ENCODE results near the gene SDR42E1. TPM values are rescaled to one million over a fixed set of nuclear protein-coding genes. Genes with fewer than 3 reads are reported as not detected.

Gene SDR42E1
- total RNA-seq, 1 donor from 2014 or later, result 0.37 TPM

DNA sequence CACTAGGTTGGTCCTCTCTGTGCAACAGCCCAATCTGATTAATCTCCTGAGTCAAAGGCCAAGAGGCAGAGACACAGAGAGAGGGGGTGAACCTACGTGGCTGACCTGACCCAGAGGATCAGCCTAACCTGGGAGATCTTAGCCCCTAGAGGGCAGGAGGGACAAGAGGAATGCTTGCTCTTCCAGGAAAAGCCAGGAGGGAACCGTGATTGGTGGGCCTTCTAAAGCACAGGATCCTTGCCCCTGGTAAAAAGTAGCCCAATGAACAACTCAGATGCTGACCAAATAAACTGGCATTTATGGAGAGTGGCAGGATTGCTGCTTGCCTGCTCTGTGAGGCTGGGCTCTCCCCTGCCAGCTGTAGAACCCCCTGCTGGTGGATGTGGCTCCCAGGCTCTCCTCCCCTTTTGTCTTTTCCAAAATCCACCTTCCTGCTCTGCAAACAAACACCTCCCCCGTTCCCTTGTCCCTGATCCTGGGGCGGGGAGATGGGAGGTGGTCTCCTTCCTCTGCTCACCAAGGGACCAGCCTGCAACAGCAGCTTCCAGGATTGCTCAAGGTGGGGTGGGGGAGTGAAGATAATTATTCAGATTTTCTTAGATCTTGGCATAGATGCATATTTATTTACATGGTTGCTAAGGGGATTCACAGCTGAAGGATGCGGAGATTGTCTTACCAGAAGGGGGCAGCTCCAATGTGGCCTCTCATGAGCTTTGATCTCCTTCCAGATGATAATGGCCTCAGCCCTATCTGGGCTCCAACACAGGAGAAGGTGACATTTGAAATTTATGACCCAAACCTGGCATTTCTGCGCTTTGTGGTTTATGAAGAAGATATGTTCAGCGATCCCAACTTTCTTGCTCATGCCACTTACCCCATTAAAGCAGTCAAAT lies 71.9 kb downstream of the SDR42E1 start:
- Histone ChIP-seq H3K9ac (no peak overlapping the region), H2AFZ (replicated peaks) (peak overlapping the region; percentile 40), H3K79me2 (ENCODE audit: low read depth) (no peaks in the 10 kb centered on the region), H3K4me3 (peak overlapping the region; percentile 17), H3K4me2 (peak overlapping the region; percentile 62), H3K4me1 (peaks cover 40% of the 10 kb centered on the region), H3K27me3 (no peaks in the 10 kb centered on the region), H3F3A (ENCODE audit: low read depth) (peaks cover 21% of the 10 kb centered on the region), H3K36me3 (no peaks in the 10 kb centered on the region), H4K20me1 (ENCODE audit: low read depth) (no peaks in the 10 kb centered on the region), H3K9me3 (ENCODE audit: low read depth) (no peaks in the 10 kb centered on the region), H3K27ac (no peak overlapping the region)
- peak; percentile 57 for DNase-seq (ENCODE audit: low spot score)
- TF ChIP-seq EZH2phosphoT487 (IDR thresholded peaks at IDR 0.05), result no peak
- TF ChIP-seq, protein P1, sequence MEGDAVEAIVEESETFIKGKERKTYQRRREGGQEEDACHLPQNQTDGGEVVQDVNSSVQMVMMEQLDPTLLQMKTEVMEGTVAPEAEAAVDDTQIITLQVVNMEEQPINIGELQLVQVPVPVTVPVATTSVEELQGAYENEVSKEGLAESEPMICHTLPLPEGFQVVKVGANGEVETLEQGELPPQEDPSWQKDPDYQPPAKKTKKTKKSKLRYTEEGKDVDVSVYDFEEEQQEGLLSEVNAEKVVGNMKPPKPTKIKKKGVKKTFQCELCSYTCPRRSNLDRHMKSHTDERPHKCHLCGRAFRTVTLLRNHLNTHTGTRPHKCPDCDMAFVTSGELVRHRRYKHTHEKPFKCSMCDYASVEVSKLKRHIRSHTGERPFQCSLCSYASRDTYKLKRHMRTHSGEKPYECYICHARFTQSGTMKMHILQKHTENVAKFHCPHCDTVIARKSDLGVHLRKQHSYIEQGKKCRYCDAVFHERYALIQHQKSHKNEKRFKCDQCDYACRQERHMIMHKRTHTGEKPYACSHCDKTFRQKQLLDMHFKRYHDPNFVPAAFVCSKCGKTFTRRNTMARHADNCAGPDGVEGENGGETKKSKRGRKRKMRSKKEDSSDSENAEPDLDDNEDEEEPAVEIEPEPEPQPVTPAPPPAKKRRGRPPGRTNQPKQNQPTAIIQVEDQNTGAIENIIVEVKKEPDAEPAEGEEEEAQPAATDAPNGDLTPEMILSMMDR (IDR thresholded peaks at IDR 0.05), result peak; percentile 28
- no peak for TF ChIP-seq EZH2 (IDR thresholded peaks at IDR 0.05)
- H3K4me3 Mint-ChIP-seq, result peak overlapping the region; percentile 33
- H3K4me1 Mint-ChIP-seq, result peaks cover 62% of the 10 kb centered on the region
- H3K27ac Mint-ChIP-seq, result peak overlapping the region; percentile 92
- H3K9me3 Mint-ChIP-seq, result peaks cover 7% of the 10 kb centered on the region
- H3K27me3 Mint-ChIP-seq (ENCODE audit: insufficient read depth, low read depth), result peaks cover 3% of the 10 kb centered on the region
- H3K36me3 Mint-ChIP-seq, result peaks cover 4% of the 10 kb centered on the region

Other genes with a start within 250 kb of the SDR42E1 start
- gene PLCG2, start 232.2 kb downstream of the SDR42E1 start, total RNA-seq (ENCODE audit: low replicate concordance), result 2.7 and 5.0 TPM in 2 replicates
- not detected in 2 replicates for gene HSD17B2, start 23.8 kb upstream of the SDR42E1 start, total RNA-seq (ENCODE audit: low replicate concordance)
- 64.4 and 111 TPM in 2 replicates for gene MPHOSPH6, start 158.8 kb upstream of the SDR42E1 start, total RNA-seq (ENCODE audit: low replicate concordance)